ENCODE results near the gene HOXC4. TPM values are rescaled to one million over a fixed set of nuclear protein-coding genes. Genes with fewer than 3 reads are reported as not detected.
A peak's percentile ranks its signal among the peaks of the same experiment; 100 is the strongest.

HOXC4 gene
- total RNA-seq, 4 donors from 2014 or later: 1.1 to 3.1 (median 1.3) TPM

DNA sequence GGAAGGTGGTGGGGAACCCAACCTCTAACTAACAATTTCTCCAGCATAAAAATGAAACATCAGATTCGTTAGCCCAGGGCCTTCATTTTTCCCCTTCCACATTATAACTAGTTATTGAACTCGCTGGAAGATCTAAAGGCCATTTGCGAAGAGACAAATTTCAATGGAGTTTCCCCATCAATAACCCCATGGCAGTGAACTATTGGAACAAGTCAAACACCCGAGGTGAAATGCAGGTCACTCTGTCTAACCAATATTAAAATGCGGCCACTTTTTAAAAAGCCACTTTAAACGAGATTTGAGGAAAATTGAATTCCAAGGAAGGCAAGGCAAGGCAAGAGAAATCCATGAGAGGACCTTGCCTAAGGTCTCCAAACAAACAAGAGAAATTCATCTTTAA is 4.5 kb upstream of the HOXC4 start:
- TF ChIP-seq POLR2A (IDR thresholded peaks at IDR 0.05): no peak
- TF ChIP-seq, protein P1, sequence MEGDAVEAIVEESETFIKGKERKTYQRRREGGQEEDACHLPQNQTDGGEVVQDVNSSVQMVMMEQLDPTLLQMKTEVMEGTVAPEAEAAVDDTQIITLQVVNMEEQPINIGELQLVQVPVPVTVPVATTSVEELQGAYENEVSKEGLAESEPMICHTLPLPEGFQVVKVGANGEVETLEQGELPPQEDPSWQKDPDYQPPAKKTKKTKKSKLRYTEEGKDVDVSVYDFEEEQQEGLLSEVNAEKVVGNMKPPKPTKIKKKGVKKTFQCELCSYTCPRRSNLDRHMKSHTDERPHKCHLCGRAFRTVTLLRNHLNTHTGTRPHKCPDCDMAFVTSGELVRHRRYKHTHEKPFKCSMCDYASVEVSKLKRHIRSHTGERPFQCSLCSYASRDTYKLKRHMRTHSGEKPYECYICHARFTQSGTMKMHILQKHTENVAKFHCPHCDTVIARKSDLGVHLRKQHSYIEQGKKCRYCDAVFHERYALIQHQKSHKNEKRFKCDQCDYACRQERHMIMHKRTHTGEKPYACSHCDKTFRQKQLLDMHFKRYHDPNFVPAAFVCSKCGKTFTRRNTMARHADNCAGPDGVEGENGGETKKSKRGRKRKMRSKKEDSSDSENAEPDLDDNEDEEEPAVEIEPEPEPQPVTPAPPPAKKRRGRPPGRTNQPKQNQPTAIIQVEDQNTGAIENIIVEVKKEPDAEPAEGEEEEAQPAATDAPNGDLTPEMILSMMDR (IDR thresholded peaks at IDR 0.05): no peak
- Histone ChIP-seq H3K27me3 (peaks cover 0 to 91% (median 2%) of the 10 kb centered on the region in 4 donors), H3K27ac (peak overlapping the region in 3 of 4 donors; percentile 8 to 96 (median 85)), H3K9me3 (no peaks in the 10 kb centered on the region), H3K36me3 (no peaks in the 10 kb centered on the region), H3K4me3 (no peak overlapping the region), H3K4me1 (peaks cover 14 to 95% (median 22%) of the 10 kb centered on the region in 3 donors)
- DNase-seq: no peak
- intact Hi-C loops (cut with DNase I): no loop called here
- WGBS, 2 donors: 41 to 49% methylated on average over 6 of the region's 6 CpGs

DNA sequence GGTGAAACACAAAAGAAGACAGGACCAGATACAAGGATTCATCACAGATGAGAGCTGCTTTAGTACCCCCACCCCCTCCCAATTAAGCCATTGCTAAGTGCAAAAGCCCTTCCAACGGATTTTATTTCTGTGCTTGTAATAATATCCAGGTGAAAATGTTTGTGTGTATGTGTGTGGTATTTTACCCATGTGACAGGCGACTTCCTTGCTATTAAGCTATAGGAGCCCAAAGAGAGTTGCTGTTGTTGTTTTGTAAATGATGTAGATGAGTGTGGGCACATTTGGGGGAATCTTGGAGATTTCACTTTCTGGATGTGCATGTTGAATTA is 3.2 kb upstream of the HOXC4 start:
- Histone ChIP-seq H3K27ac (peak overlapping the region; percentile 56 to 96 (median 90)), H3K4me3 (peak overlapping the region in 3 of 4 donors; percentile 22 to 49 (median 27))

DNA sequence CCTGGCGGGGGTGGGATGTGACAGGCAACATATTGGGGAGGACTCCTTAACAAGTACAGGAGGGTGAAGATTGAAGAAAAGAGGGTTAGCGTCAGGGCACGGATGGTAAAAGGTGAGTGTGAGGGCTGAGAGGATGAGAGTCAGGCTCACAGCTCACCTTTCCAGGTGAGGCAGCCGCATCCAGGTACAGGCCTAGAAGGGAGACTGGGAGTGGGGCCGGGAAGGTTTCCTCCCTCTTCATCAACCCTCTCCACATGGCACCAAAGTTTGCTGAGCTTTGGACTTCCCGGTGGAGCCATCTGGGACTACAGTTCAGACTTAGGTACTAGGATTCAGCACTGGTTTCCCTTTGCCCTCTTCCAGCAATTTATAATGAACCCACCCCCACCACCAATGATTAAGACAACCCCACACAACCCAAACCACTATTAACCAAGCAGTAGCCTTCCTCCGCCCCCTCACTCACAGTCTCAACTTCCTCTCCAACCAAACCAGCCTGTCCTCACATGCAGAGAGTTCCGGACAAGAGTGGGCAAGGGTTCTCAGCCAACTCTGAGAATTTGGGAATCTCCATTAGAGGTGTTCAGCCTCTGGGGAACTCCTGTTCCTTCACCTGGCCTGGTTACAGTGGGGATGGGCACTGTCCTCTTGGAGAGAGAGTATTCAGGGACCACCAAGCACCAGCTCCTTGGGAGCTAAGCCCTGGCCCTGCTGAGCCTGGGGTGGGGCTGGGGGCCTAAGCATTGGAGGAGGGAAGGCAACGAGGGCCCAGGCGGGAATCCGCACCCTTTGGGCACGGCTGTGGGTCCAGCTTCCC is 2.4 kb upstream of the HOXC4 start:
- Histone ChIP-seq H3K4me3 (peak overlapping the region in 2 of 4 donors; percentile 27 to 76), H3K4me1 (peaks cover 14 to 95% (median 22%) of the 10 kb centered on the region in 3 donors), H3K27me3 (peaks cover 0 to 82% (median 2%) of the 10 kb centered on the region in 4 donors), H3K27ac (peak overlapping the region; percentile 84 to 96 (median 90)), H3K36me3 (no peaks in the 10 kb centered on the region), H3K9me3 (no peaks in the 10 kb centered on the region)
- TF ChIP-seq POLR2A (IDR thresholded peaks at IDR 0.05): no peak
- TF ChIP-seq, protein P1 (IDR thresholded peaks at IDR 0.05): no peak
- intact Hi-C loops (cut with DNase I): no loop called here
- no peak for DNase-seq
- WGBS, 2 donors: 37 to 38% methylated on average over 10 to 12 of the region's 12 CpGs

More for the DNA sequence above, 3.2 kb upstream of the HOXC4 start:
- no peak for DNase-seq
- Histone ChIP-seq H3K9me3 (no peaks in the 10 kb centered on the region), H3K4me1 (peaks cover 14 to 95% (median 22%) of the 10 kb centered on the region in 3 donors), H3K27me3 (peaks cover 0 to 89% (median 2%) of the 10 kb centered on the region in 4 donors), H3K36me3 (no peaks in the 10 kb centered on the region)
- intact Hi-C loops (cut with DNase I): no loop called here
- WGBS, 2 donors: 20 to 47% methylated on average over 2 of the region's 2 CpGs
- TF ChIP-seq POLR2A (IDR thresholded peaks at IDR 0.05): no peak
- TF ChIP-seq, protein P1 (IDR thresholded peaks at IDR 0.05): no peak

DNA sequence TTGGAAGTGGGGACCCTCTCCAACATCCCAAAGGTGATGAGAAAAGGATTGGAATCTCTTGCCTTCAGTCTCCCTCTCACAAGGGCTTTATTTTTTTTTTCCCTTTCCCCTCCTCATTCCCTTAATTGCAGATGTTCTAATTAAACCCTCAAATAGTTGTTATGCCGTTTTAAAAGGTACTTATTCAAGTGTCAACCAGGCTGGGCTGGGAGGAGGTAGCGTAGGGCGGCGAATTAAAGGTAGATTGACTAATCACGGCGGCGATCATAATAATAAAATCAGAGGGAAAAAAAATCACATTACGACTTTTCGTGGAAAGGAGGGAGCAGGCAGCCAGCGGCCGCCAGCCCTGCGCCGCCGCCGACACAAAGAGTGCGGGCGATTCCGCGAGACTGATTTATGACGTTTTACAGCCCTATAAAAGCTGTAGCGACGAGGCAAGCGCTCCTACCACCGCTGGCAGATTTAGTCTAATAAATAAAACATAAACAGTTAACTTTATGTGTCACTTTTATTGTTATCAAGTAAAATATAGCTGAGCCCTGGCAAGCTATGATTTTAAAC is 1.7 kb upstream of the HOXC4 start:
- H3K27me3 ChIP-seq: peaks cover 0 to 74% (median 2%) of the 10 kb centered on the region in 4 donors
- peak overlapping the region in 3 of 4 donors; percentile 68 to 76 (median 70) for H3K4me3 ChIP-seq
- H3K4me1 ChIP-seq: peaks cover 13 to 95% (median 22%) of the 10 kb centered on the region in 3 donors

More for the DNA sequence above, 1.7 kb upstream of the HOXC4 start:
- Histone ChIP-seq H3K27ac (peak overlapping the region; percentile 84 to 96 (median 90)), H3K9me3 (no peaks in the 10 kb centered on the region), H3K36me3 (no peaks in the 10 kb centered on the region)
- no peak for DNase-seq
- TF ChIP-seq, protein P1 (IDR thresholded peaks at IDR 0.05): no peak
- no peak for TF ChIP-seq POLR2A (IDR thresholded peaks at IDR 0.05)
- WGBS, 2 donors: 14 to 45% methylated on average over 22 to 24 of the region's 24 CpGs
- intact Hi-C loops (cut with DNase I): no loop called here
